Uterine smooth muscle cell (primary cell): ENCODE measurements around the gene OPN3. TPM values are rescaled to one million over a fixed set of nuclear protein-coding genes. Genes with fewer than 3 reads are reported as not detected.

Experiments
- total RNA-seq: library from RNA; depleted of rRNA; stranded (reverse); fragments of >200 nt; gene quantifications from 2 replicates; pipeline ENCODE4 v1.2.3, GENCODE V29; 2014

OPN3 gene
- total RNA-seq, result 13.2 and 16.4 TPM in 2 replicates

GRCh38 chr1:241640149-241640866 lies at the start of gene OPN3, which contains the start of gene CHML:
Gene OPN3, minus strand, starts transcription at chr1:241640369. Its CDS starts 115 bp downstream, at chr1:241640254.
Gene CHML, minus strand, starts transcription at chr1:241640369. Its CDS starts 4,603 bp downstream, at chr1:241635766.

GRCh38 chr1:241652012-241652411 lies 11.8 kb upstream of the OPN3 start, which contains the start of gene WDR64:
Gene WDR64, plus strand, starts transcription at chr1:241652281. Its CDS starts 204 bp downstream, at chr1:241652485.

Other genes starting within 250 kb of the OPN3 start
- gene FH, start 120.6 kb downstream of the OPN3 start, total RNA-seq, result 88.1 and 153 TPM in 2 replicates
- gene KMO, start 108.0 kb downstream of the OPN3 start, total RNA-seq, result under 0.01 TPM in 1 of 2 replicates, not detected in the other
- gene CHML, start within 50 bp of the OPN3 start, total RNA-seq, result 13.4 and 20.4 TPM in 2 replicates
- gene WDR64, start 11.9 kb upstream of the OPN3 start, total RNA-seq, result not detected in 2 replicates
- 6.2 and 22.9 TPM in 2 replicates for gene EXO1, start 207.8 kb upstream of the OPN3 start, total RNA-seq